Heart left ventricle (tissue), 16 donors: ENCODE results near the gene PRICKLE2. TPM values are rescaled to one million over a fixed set of nuclear protein-coding genes. Genes with fewer than 3 reads are reported as not detected.
A peak's percentile ranks its signal among the peaks of the same experiment; 100 is the strongest.

ENCODE experiments used
- ATAC-seq, 4 donors: fragments of 200-7000 bp; cut with Tn5 transposase; one replicate each; pipeline ENCODE4 v1.9.1; 2020 to 2022; ENCODE audit warnings: moderate library complexity in 4 of 4, mild to moderate bottlenecking in 3 of 4, moderate number of reproducible peaks in 1 of 4
- DNase-seq, 5 donors: peaks; one replicate each; pipeline ENCODE4 v3.0.0-alpha.2; 2020
- H3K27ac ChIP-seq, 12 donors: fragments of 200-600 bp; sonication (generic) in 4 of 12; one replicate each; pipeline versions ENCODE4 v1.5.0 to v1.8.0; 2016 to 2022; ENCODE audit warnings: mild to moderate bottlenecking in 2 of 12
- H3K27me3 ChIP-seq, 9 donors: fragments of 200-600 bp; sonication (generic) in 2 of 9; one replicate each; pipeline versions ENCODE4 v1.5.1 to v1.8.0; 2016 to 2022; ENCODE audit warnings: mild to moderate bottlenecking in 3 of 9
- H3K36me3 ChIP-seq, 9 donors: fragments of 200-600 bp; sonication (generic) in 2 of 9; one replicate each; pipeline versions ENCODE4 v1.5.0 to v1.8.0; 2018 to 2022; ENCODE audit warnings: mild to moderate bottlenecking in 2 of 9
- H3K4me1 ChIP-seq, 12 donors: fragments of 200-600 bp; sonication (generic) in 4 of 12; one replicate each; pipeline versions ENCODE4 v1.5.0 to v1.8.0; 2016 to 2022; ENCODE audit warnings: mild to moderate bottlenecking in 3 of 12
- H3K4me3 ChIP-seq, 12 donors: fragments of 200-600 bp; sonication (generic) in 4 of 12; one replicate each; pipeline versions ENCODE4 v1.5.0 to v1.8.0; 2017 to 2022; ENCODE audit warnings: mild to moderate bottlenecking in 9 of 12, moderate library complexity in 4 of 12
- H3K9me3 ChIP-seq, 12 donors: fragments of 200-600 bp; sonication (generic) in 4 of 12; one replicate each; pipeline versions ENCODE4 v1.5.0 to v1.8.0; 2016 to 2022; ENCODE audit warnings: mild to moderate bottlenecking in 1 of 12
- CTCF ChIP-seq, 12 donors: fragments of 200-600 bp; sonication (generic) in 4 of 12; IDR thresholded peaks; one replicate each; pipeline versions ENCODE4 v1.5.0 to v1.8.0; 2018 to 2022; ENCODE audit warnings: antibody characterized with exemption in 12 of 12, mild to moderate bottlenecking in 5 of 12
- POLR2A ChIP-seq, 2 donors: fragments of 450-650 bp; IDR thresholded peaks; one replicate each; pipeline ENCODE4 v1.6.1; 2017; ENCODE audit warnings: antibody characterized with exemption in 2 of 2, mild to moderate bottlenecking in 2 of 2, moderate library complexity in 2 of 2
- WGBS, 4 donors: extraction: QIAGEN DNeasy Blood & Tissue Kit in 2 of 4; methylation state at CpG; one replicate each; pipeline versions ENCODE4 v1.1.5 to v1.1.7; 2013 to 2018; 5-methylcytosine and 5-hydroxymethylcytosine counted together
- intact Hi-C, 10 donors: fragments of 100-400 bp; cut with DNase I; formaldehyde crosslinking; loops; one replicate each; pipeline versions ENCODE4 v1.11.1 to v1.14.2; 2022
- polyA plus RNA-seq, 2 donors: library from polyadenylated mRNA; stranded (reverse); fragments of 200-250 nt; gene quantifications; one replicate each; pipeline ENCODE4 v1.2.3, GENCODE V29; 2013
- total RNA-seq, 9 donors: library from RNA; depleted of rRNA in 2 of 9; stranded (reverse); fragments of >200 nt in 2 of 9; fragmentation: NEBNext Ultra II Directional in 3 of 9; extraction: Animal tissue kit (Norgen Biotek cat#: 25700) in 3 of 9; gene quantifications; one replicate each; pipeline versions ENCODE4 v1.1.0 to v1.2.4, GENCODE V29; 2016 to 2023
- donor health status: ischemic (EF 13 %, LVEDD 7.1; RV severe dilation, severe dysfunction).
- donor health status: healthy with polysubstance abuse.
- donor health status: DM: no; HTN: yes; CAD: no.
- donor health status: DM: no; HTN: no; CAD: no.
- donor health status: ischemic (EF 25% LVEDD 6.9; RV normal size, moderate dysfunction).
- donor health status: ischemic (EF 25% LVEDD 5.7; RV mildly dilated, moderate dysfunction).
- donor health status: healthy.
- donor health status: DM: yes; HTN: yes; CAD: no.
- donor health status: ischemic (EF 35%, LVEDD 5.7; RV mildly dilated, moderate dysfunction).
- donor health status: nonischemic (EF 11% LVEDD 7.7; RV severe dilation, severe dysfunction).
- donor health status: DM: yes; HTN: yes; CAD: no.
- donor health status: PGD.
- donor health status: ischemic (EF 29% LVEDD 5.4; RV normal size, mild dysfunction).
- donor health status: nonischemic (EF 23%, LVEDD 6.1; RV moderate dilation, normal function).

Gene PRICKLE2
- total and polyA plus RNA-seq, 11 donors = 1.5 to 15.2 (median 7.3) TPM

- peaks cover 0 to 2% (median 0%) of the 10 kb centered on the region in 12 donors for H3K9me3 ChIP-seq
- H3K4me1 ChIP-seq = peaks cover 0 to 26% (median 15%) of the 10 kb centered on the region in 12 donors
- peak overlapping the region in 1 of 12 donors; percentile 55 for H3K27ac ChIP-seq
- intact Hi-C loops = no loop called here
- WGBS, 4 donors = 86 to 94% (median 93%) methylated on average over 17 of the region's 17 CpGs
- ATAC-seq = no peak
- H3K4me3 ChIP-seq = no peak overlapping the region
- DNase-seq = no peak
- H3K27me3 ChIP-seq = no peaks in the 10 kb centered on the region
- peaks cover 0 to 74% (median 32%) of the 10 kb centered on the region in 9 donors for H3K36me3 ChIP-seq
- TF ChIP-seq CTCF (IDR thresholded peaks at IDR 0.05) = no peak
- no peak for TF ChIP-seq POLR2A (IDR thresholded peaks at IDR 0.05)
Observed at GRCh38 chr3:64157150-64158035, 67.9 kb downstream of the PRICKLE2 start.

GRCh38 chr3:64155328-64155727, 69.9 kb downstream of the PRICKLE2 start:
- no peak overlapping the region for H3K4me3 ChIP-seq
- H3K4me1 ChIP-seq = peaks cover 9 to 29% (median 18%) of the 10 kb centered on the region in 12 donors
- H3K27me3 ChIP-seq = no peaks in the 10 kb centered on the region
- ATAC-seq (no peak), DNase-seq (no peak)
- 65 to 79% (median 74%) methylated on average over 3 of the region's 3 CpGs for WGBS, 4 donors
- H3K9me3 ChIP-seq = peaks cover 0 to 7% (median 0%) of the 10 kb centered on the region in 12 donors
- TF ChIP-seq POLR2A (IDR thresholded peaks at IDR 0.05) (no peak), CTCF (IDR thresholded peaks at IDR 0.05) (no peak)
- intact Hi-C loops = no loop called here
- H3K27ac ChIP-seq = no peak overlapping the region
- H3K36me3 ChIP-seq = peaks cover 0 to 82% (median 32%) of the 10 kb centered on the region in 9 donors

GRCh38 chr3:64152676-64153466, 72.4 kb downstream of the PRICKLE2 start:
- no peak for ATAC-seq
- intact Hi-C loops = no loop called here
- Histone ChIP-seq H3K27me3 (no peaks in the 10 kb centered on the region), H3K36me3 (peaks cover 0 to 66% (median 15%) of the 10 kb centered on the region in 9 donors), H3K27ac (peak overlapping the region in 1 of 12 donors; percentile 81), H3K4me1 (peaks cover 9 to 43% (median 20%) of the 10 kb centered on the region in 12 donors), H3K9me3 (peaks cover 0 to 7% (median 0%) of the 10 kb centered on the region in 12 donors), H3K4me3 (no peak overlapping the region)
- WGBS, 4 donors = 95 to 96% (median 96%) methylated on average over 9 of the region's 9 CpGs
- DNase-seq = no peak
- TF ChIP-seq POLR2A (IDR thresholded peaks at IDR 0.05) (no peak), CTCF (IDR thresholded peaks at IDR 0.05) (no peak)

GRCh38 chr3:64152086-64152485, 73.2 kb downstream of the PRICKLE2 start:
- Histone ChIP-seq H3K36me3 (peaks cover 0 to 65% (median 21%) of the 10 kb centered on the region in 9 donors), H3K4me1 (peaks cover 9 to 36% (median 20%) of the 10 kb centered on the region in 12 donors), H3K4me3 (no peak overlapping the region), H3K27me3 (no peaks in the 10 kb centered on the region), H3K27ac (peak overlapping the region in 8 of 12 donors; percentile 32 to 81 (median 71)), H3K9me3 (peaks cover 0 to 7% (median 0%) of the 10 kb centered on the region in 12 donors)
- TF ChIP-seq POLR2A (IDR thresholded peaks at IDR 0.05) (no peak), CTCF (IDR thresholded peaks at IDR 0.05) (no peak)
- 77 to 85% (median 82%) methylated on average over 2 of the region's 2 CpGs for WGBS, 4 donors
- DNase-seq = no peak
- peak in 1 of 4 donors; percentile 17 for ATAC-seq
- intact Hi-C loops = no loop called here
